SK-N-SH treated with all-trans-retinoic acid at 6 μM for 48 hours (cell line): Measurements from ENCODE around the gene TRIM22.
"Not testable (repeated sequence)": the region's sequence is repeated elsewhere in the genome, so short reads cannot be mapped to it uniquely, and the experiment has no call there.

Experiments used
- ATAC-seq: fragments of 200-7000 bp; cut with Tn5 transposase; 3 replicates; pipeline ENCODE4 v1.9.1; 2020; ENCODE audit warnings: mild to moderate bottlenecking, moderate library complexity
- ARNTL ChIP-seq: fragments of 450-650 bp; formaldehyde crosslinking; IDR thresholded peaks from 2 replicates; pipeline ENCODE4 v1.5.0; 2020; ENCODE audit warnings: low read depth, mild to moderate bottlenecking, moderate library complexity, borderline replicate concordance
- CREB5 ChIP-seq: fragments of 250-450 bp; sonication (Bioruptor Pico); IDR thresholded peaks from 2 replicates; pipeline ENCODE4 v1.5.1; 2020; ENCODE audit warnings: low read depth, mild to moderate bottlenecking, moderate library complexity
- CSRNP3 ChIP-seq: fragments of 250-450 bp; sonication (Bioruptor Pico); IDR thresholded peaks from 2 replicates; pipeline ENCODE4 v1.5.1; 2021; ENCODE audit warnings: mild to moderate bottlenecking, moderate library complexity
- ESRRG ChIP-seq: fragments of 250-450 bp; sonication (Bioruptor Pico); IDR thresholded peaks from 2 replicates; pipeline ENCODE4 v1.6.1; 2021; ENCODE audit warnings: mild to moderate bottlenecking
- GLIS3 ChIP-seq: fragments of 250-450 bp; sonication (Bioruptor Pico); IDR thresholded peaks from 2 replicates; pipeline ENCODE4 v1.5.0; 2020; ENCODE audit warnings: mild to moderate bottlenecking, moderate library complexity
- ISL1 ChIP-seq: fragments of 250-450 bp; sonication (Bioruptor Pico); IDR thresholded peaks from 2 replicates; pipeline ENCODE4 v2.1.2; 2022; ENCODE audit warnings: mild to moderate bottlenecking, moderate library complexity
- OSR1 ChIP-seq: fragments of 250-450 bp; sonication (Bioruptor Pico); IDR thresholded peaks from 2 replicates; pipeline ENCODE4 v1.8.0; 2022; ENCODE audit warnings: moderate library complexity, mild to moderate bottlenecking, inconsistent platforms
- POU6F1 ChIP-seq: fragments of 250-450 bp; sonication (Bioruptor Pico); IDR thresholded peaks from 2 replicates; pipeline ENCODE4 v1.8.0; 2021; ENCODE audit warnings: low read depth, mild to moderate bottlenecking, moderate library complexity, borderline replicate concordance
- SNAI2 ChIP-seq: fragments of 250-450 bp; sonication (Bioruptor Pico); IDR thresholded peaks from 2 replicates; pipeline ENCODE4 v1.5.0; 2020; ENCODE audit warnings: mild to moderate bottlenecking, moderate library complexity
- TF ChIP-seq, protein P1 (sequence below): fragments of 250-450 bp; sonication (Bioruptor Pico); IDR thresholded peaks from 2 replicates; pipeline ENCODE4 v1.8.0; 2020; ENCODE audit warnings: mild to moderate bottlenecking, moderate library complexity, borderline replicate concordance
- TF ChIP-seq, protein P2 (sequence below): fragments of 250-450 bp; sonication (Bioruptor Pico); IDR thresholded peaks from 2 replicates; pipeline ENCODE4 v1.5.0; 2020; ENCODE audit warnings: mild to moderate bottlenecking, moderate library complexity

Gene TRIM22

GRCh38 chr11:5655474-5655873 is 34.1 kb upstream of the TRIM22 start:
- ATAC-seq, result no peak
- TF ChIP-seq ARNTL, result no peak

DNA sequence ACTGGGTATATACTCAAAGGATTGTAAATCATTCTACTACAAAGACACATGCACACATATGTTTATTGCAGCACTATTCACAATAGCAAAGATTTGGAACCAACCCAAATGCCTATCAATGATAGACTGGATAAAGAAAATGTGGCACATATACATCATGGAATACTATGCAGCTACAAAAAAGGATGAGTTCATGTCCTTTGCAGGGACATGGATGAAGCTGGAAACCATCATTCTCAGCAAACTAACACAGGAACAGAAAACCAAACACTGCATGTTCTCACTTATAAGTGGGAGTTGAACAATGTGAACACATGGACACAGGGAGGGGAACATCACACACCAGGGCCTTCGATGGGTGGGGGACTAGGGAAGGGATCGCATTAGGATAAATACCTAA is 32.6 kb upstream of the TRIM22 start:
- ATAC-seq, result not testable (repeated sequence)

GRCh38 chr11:5658318-5658717 is 31.3 kb upstream of the TRIM22 start:
- TF ChIP-seq CSRNP3 (CRISPR knock-in tag), result no peak
- no peak for TF ChIP-seq CREB5 (CRISPR knock-in tag)
- TF ChIP-seq, all 23 proteins: peak for 0
- no peak; the same call in 2 of the 3 replicates for ATAC-seq

DNA sequence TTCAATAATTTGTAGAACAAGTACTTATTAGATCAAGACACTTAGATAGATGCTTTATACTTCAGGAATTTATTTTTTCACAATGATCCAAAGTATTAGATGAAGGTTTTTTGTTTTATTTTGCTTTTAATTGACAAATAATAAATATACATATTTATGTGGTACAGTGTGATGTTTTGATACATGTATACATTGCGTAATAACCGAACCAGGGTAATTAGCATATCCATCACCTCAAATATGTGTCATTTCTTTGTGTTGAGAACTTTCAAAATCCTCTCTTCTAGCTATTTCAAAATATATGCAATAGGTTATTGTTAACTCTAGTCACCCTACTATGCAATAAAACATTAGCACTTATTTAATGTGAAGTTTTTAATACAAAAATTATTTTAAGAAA is 26.1 kb upstream of the TRIM22 start:
- no peak for ATAC-seq
- TF ChIP-seq ESRRG (CRISPR knock-in tag) (no peak), ISL1 (CRISPR knock-in tag) (no peak), GLIS3 (CRISPR knock-in tag) (no peak), POU6F1 (CRISPR knock-in tag) (no peak)
- TF ChIP-seq, protein P1, sequence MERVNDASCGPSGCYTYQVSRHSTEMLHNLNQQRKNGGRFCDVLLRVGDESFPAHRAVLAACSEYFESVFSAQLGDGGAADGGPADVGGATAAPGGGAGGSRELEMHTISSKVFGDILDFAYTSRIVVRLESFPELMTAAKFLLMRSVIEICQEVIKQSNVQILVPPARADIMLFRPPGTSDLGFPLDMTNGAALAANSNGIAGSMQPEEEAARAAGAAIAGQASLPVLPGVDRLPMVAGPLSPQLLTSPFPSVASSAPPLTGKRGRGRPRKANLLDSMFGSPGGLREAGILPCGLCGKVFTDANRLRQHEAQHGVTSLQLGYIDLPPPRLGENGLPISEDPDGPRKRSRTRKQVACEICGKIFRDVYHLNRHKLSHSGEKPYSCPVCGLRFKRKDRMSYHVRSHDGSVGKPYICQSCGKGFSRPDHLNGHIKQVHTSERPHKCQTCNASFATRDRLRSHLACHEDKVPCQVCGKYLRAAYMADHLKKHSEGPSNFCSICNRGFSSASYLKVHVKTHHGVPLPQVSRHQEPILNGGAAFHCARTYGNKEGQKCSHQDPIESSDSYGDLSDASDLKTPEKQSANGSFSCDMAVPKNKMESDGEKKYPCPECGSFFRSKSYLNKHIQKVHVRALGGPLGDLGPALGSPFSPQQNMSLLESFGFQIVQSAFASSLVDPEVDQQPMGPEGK (CRISPR knock-in tag), result no peak
- TF ChIP-seq, protein P2, sequence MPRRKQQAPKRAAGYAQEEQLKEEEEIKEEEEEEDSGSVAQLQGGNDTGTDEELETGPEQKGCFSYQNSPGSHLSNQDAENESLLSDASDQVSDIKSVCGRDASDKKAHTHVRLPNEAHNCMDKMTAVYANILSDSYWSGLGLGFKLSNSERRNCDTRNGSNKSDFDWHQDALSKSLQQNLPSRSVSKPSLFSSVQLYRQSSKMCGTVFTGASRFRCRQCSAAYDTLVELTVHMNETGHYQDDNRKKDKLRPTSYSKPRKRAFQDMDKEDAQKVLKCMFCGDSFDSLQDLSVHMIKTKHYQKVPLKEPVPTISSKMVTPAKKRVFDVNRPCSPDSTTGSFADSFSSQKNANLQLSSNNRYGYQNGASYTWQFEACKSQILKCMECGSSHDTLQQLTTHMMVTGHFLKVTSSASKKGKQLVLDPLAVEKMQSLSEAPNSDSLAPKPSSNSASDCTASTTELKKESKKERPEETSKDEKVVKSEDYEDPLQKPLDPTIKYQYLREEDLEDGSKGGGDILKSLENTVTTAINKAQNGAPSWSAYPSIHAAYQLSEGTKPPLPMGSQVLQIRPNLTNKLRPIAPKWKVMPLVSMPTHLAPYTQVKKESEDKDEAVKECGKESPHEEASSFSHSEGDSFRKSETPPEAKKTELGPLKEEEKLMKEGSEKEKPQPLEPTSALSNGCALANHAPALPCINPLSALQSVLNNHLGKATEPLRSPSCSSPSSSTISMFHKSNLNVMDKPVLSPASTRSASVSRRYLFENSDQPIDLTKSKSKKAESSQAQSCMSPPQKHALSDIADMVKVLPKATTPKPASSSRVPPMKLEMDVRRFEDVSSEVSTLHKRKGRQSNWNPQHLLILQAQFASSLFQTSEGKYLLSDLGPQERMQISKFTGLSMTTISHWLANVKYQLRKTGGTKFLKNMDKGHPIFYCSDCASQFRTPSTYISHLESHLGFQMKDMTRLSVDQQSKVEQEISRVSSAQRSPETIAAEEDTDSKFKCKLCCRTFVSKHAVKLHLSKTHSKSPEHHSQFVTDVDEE (CRISPR knock-in tag), result no peak

DNA sequence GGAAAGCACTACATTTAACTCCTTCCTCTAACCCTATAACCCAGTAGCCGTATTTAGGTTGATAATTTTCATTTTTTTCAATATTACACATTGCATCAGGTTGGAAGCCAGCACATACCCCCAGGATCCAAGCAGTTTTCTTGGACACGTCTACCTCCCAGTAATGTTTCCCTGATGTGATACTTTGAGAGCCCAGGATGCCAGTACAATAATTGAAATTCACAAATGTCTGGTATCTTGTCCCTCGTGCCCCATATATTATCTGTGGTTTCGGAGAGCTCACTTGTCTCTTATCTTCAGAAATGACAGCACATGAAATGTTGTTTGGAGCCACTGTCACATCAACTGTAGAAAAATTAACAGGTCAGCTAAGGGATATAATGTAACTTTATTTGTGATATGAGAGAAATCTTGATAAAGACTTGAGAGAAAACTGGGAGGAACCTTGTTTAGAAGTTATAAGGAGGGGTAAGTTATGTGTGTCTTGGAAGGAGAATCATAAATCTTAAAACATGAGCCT is 24.5 kb upstream of the TRIM22 start:
- no peak for ATAC-seq

DNA sequence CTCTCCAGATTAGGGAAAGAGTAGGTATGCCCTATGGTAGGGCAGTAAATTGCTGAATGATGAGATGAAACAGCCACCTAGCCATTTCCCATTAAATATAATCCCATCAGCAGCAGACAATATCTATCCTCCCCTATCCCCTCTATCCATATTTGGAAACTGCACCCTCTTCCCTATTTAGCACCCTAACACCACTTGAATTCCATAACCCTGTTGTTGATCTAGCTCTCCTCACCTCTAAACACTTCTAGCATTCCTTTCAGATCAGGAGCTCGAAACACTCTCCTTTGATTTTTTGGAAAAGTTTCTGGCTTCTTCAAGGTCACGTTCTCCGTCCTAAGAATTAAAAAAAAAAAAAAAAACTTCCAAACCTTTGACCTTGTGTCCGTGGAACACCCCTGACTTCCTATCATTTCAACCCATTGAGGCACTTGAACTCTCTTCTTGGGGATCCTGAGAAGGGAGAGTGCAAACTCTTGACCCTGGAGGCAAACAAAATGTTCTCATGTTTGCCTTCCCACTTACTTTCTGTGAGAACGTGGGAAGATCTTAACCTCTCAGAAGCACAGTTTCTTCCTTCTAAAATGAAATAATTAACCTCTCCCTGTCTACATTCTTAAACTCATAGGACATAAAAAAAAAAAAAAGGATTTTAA is 23.7 kb upstream of the TRIM22 start:
- no peak for ATAC-seq
- no peak for TF ChIP-seq GLIS3 (CRISPR knock-in tag)
- TF ChIP-seq OSR1 (CRISPR knock-in tag), result no peak
- no peak for TF ChIP-seq SNAI2 (CRISPR knock-in tag)
- TF ChIP-seq, protein P2 (CRISPR knock-in tag), result no peak

More for the DNA sequence above, 24.5 kb upstream of the TRIM22 start:
- TF ChIP-seq OSR1 (CRISPR knock-in tag) (no peak), ESRRG (CRISPR knock-in tag) (no peak)
